ENCODE data around the gene MYOF. TPM values are rescaled to one million over a fixed set of nuclear protein-coding genes. Genes with fewer than 3 reads are reported as not detected.

The MYOF gene
- total RNA-seq, 1 experiment from 2014 or later: 376 TPM

DNA sequence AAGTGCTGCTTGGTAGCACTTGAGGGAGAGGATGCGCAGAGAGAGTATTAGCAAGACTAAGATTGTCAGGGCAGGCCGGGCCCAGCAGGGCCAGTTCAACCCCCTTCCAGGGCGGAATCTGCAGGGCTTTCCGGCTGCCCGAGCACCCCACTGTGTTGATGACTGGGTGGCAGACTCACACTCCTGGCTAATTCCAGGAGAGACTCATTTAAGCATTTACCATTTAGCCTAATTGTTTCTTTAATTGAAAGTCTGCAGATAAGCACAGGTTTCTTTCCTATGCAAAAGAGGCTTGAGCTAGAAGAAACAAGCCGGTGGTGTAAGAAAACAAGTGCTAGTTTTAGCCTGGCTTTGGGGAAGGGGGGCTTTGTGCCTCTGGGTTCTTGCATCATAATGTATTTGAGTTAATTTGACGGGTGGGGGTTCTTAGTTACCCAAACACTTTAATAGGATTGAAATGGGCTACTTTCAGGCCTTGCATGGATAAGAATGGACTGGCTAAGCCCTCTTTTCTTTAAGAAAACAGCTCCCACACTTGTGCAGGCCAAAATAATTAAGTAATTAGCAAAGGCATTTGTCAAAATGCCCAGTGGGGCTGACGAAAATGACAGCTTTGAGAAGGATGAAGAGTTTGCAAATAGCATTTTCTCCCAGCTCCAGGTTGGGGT lies 201.3 kb downstream of the MYOF start:
- H3K36me3 ChIP-seq (ENCODE audit: control insufficient read depth, insufficient read depth, low read length): no peaks in the 10 kb centered on the region
- H3K9me3 ChIP-seq (ENCODE audit: control insufficient read depth, insufficient read depth, low read depth, low read length): no peaks in the 10 kb centered on the region
- no peak overlapping the region for H3K27ac ChIP-seq (ENCODE audit: low read length)
- no peak overlapping the region for H3K4me3 ChIP-seq (ENCODE audit: low read depth in 2 of 2, low read length in 2 of 2)
- intact Hi-C loops (cut with micrococcal nuclease; ENCODE audit: unreplicated experiment): loop anchor here (10.0 kb wide), 1 partner anchor 166 kb away; no protein-coding TSS in a partner anchor
- H3K4me1 ChIP-seq (ENCODE audit: control insufficient read depth, insufficient read depth, low read length): no peaks in the 10 kb centered on the region
- in situ Hi-C loops (cut with HindIII; ENCODE audit: low pct_unique_long_range_greater_than_20kb, low sequenced_read_pairs): no loop called here
- no peaks in the 10 kb centered on the region for H3K27me3 ChIP-seq (ENCODE audit: control insufficient read depth, insufficient read depth, low read length)
- CTCF ChIA-PET: no interaction called here
- TF ChIP-seq, protein P1, sequence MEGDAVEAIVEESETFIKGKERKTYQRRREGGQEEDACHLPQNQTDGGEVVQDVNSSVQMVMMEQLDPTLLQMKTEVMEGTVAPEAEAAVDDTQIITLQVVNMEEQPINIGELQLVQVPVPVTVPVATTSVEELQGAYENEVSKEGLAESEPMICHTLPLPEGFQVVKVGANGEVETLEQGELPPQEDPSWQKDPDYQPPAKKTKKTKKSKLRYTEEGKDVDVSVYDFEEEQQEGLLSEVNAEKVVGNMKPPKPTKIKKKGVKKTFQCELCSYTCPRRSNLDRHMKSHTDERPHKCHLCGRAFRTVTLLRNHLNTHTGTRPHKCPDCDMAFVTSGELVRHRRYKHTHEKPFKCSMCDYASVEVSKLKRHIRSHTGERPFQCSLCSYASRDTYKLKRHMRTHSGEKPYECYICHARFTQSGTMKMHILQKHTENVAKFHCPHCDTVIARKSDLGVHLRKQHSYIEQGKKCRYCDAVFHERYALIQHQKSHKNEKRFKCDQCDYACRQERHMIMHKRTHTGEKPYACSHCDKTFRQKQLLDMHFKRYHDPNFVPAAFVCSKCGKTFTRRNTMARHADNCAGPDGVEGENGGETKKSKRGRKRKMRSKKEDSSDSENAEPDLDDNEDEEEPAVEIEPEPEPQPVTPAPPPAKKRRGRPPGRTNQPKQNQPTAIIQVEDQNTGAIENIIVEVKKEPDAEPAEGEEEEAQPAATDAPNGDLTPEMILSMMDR (IDR thresholded peaks at IDR 0.05): no peak
- no peak for TF ChIP-seq SIN3A (IDR thresholded peaks at IDR 0.05; ENCODE audit: borderline replicate concordance, insufficient read depth, low read depth, low read length)
- no peak for TF ChIP-seq POLR2AphosphoS5 (IDR thresholded peaks at IDR 0.05; ENCODE audit: low read depth, low read length)
- TF ChIP-seq, protein P2, sequence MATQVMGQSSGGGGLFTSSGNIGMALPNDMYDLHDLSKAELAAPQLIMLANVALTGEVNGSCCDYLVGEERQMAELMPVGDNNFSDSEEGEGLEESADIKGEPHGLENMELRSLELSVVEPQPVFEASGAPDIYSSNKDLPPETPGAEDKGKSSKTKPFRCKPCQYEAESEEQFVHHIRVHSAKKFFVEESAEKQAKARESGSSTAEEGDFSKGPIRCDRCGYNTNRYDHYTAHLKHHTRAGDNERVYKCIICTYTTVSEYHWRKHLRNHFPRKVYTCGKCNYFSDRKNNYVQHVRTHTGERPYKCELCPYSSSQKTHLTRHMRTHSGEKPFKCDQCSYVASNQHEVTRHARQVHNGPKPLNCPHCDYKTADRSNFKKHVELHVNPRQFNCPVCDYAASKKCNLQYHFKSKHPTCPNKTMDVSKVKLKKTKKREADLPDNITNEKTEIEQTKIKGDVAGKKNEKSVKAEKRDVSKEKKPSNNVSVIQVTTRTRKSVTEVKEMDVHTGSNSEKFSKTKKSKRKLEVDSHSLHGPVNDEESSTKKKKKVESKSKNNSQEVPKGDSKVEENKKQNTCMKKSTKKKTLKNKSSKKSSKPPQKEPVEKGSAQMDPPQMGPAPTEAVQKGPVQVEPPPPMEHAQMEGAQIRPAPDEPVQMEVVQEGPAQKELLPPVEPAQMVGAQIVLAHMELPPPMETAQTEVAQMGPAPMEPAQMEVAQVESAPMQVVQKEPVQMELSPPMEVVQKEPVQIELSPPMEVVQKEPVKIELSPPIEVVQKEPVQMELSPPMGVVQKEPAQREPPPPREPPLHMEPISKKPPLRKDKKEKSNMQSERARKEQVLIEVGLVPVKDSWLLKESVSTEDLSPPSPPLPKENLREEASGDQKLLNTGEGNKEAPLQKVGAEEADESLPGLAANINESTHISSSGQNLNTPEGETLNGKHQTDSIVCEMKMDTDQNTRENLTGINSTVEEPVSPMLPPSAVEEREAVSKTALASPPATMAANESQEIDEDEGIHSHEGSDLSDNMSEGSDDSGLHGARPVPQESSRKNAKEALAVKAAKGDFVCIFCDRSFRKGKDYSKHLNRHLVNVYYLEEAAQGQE (IDR thresholded peaks at IDR 0.05; ENCODE audit: insufficient read depth in 1 of 2, low read depth in 2 of 2, low read length in 1 of 2): no peak
- TF ChIP-seq TCF7L2 (IDR thresholded peaks at IDR 0.05; ENCODE audit: low read depth, low read length): no peak
- POLR2A ChIA-PET: interaction anchor here (0.5 kb wide), 1 partner anchor 243 kb away, joined by 7 read pairs; no protein-coding TSS in a partner anchor
- no TSS peak for BruUV-seq (replicated peaks)
- no peak for DNase-seq (ENCODE audit: low read depth, low spot score)
- ATAC-seq: no peak

DNA sequence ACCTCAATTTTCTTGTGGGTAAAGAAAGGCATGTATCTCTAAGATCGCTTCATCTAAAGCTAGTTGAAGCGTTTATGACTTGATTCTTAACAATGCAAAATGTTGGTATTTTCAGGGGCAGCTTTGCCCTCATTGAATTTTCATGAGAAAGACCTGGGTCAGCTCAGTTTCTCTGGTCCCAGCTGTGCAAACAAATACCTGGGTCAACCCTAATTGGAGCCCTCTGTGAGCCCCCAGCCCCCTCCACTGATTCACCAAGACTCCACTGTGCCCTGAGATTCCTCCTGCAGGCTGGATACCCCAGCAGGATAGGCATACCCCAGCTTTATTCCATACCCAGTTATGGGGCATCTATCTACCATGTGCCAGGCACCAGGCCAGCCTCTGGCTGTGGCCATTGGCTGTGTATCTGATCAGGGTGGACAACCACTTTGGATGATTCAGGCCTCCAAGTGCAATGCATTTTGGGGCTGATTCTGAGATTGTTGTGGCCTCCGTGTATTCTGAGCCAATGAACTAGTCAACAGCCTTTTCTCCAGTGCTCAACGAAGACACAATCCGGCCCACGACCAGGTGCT lies 201.9 kb downstream of the MYOF start:
- Histone ChIP-seq H3K4me1 (ENCODE audit: control insufficient read depth, insufficient read depth, low read length) (no peaks in the 10 kb centered on the region), H3K36me3 (ENCODE audit: control insufficient read depth, insufficient read depth, low read length) (no peaks in the 10 kb centered on the region), H3K27me3 (ENCODE audit: control insufficient read depth, insufficient read depth, low read length) (no peaks in the 10 kb centered on the region), H3K27ac (ENCODE audit: low read length) (no peak overlapping the region), H3K9me3 (ENCODE audit: control insufficient read depth, insufficient read depth, low read depth, low read length) (no peaks in the 10 kb centered on the region), H3K4me3 (ENCODE audit: low read depth in 2 of 2, low read length in 2 of 2) (no peak overlapping the region)
- no peak for DNase-seq (ENCODE audit: low read depth, low spot score)
- in situ Hi-C loops (cut with HindIII; ENCODE audit: low pct_unique_long_range_greater_than_20kb, low sequenced_read_pairs): no loop called here
- ChIA-PET POLR2A (no interaction called here), CTCF (no interaction called here)
- TF ChIP-seq SIN3A (IDR thresholded peaks at IDR 0.05; ENCODE audit: borderline replicate concordance, insufficient read depth, low read depth, low read length) (no peak), POLR2AphosphoS5 (IDR thresholded peaks at IDR 0.05; ENCODE audit: low read depth, low read length) (no peak), TCF7L2 (IDR thresholded peaks at IDR 0.05; ENCODE audit: low read depth, low read length) (no peak)
- TF ChIP-seq, protein P1 (IDR thresholded peaks at IDR 0.05): no peak
- TF ChIP-seq, protein P2 (IDR thresholded peaks at IDR 0.05; ENCODE audit: insufficient read depth in 1 of 2, low read depth in 2 of 2, low read length in 1 of 2): no peak
- intact Hi-C loops (cut with micrococcal nuclease; ENCODE audit: unreplicated experiment): loop anchor here (10.0 kb wide), 1 partner anchor 165 kb away; no protein-coding TSS in a partner anchor
- BruUV-seq (replicated peaks): no TSS peak
- ATAC-seq: no peak
